SK-N-MC (cell line): Measurements from ENCODE around the gene CCL4.
A peak's percentile ranks its signal among the peaks of the same experiment; 100 is the strongest.

Experiments used
- DNase-seq: peaks from one replicate; pipeline ENCODE4 v3.0.0-alpha.2; 2011; ENCODE audit warnings: low read depth, low spot score
- H3K27ac ChIP-seq: fragments of 200-600 bp; sonication (generic); 2 replicates; pipeline ENCODE4 v1.5.1; 2016; ENCODE audit warnings: mixed run types
- H3K36me3 ChIP-seq: fragments of 200-600 bp; sonication (generic); 2 replicates; pipeline ENCODE4 v1.6.1; 2017; ENCODE audit warnings: antibody characterized with exemption, low read length, mixed read lengths; ENCODE audit not compliant: insufficient read depth
- H3K4me3 ChIP-seq: fragments of 200-600 bp; sonication (generic); 2 replicates; pipeline ENCODE4 v1.5.1; 2016
- H3K9ac ChIP-seq: fragments of 200-600 bp; sonication (generic); 2 replicates; pipeline ENCODE4 v1.8.0; 2017; ENCODE audit warnings: mixed run types, mixed read lengths; ENCODE audit not compliant: insufficient read length
- H3K9me3 ChIP-seq: fragments of 200-600 bp; sonication (generic); 2 replicates; pipeline ENCODE4 v1.6.1; 2017; ENCODE audit warnings: low read depth, mild to moderate bottlenecking, antibody characterized with exemption, low read length, moderate library complexity, mixed read lengths
- EZH2 ChIP-seq: fragments of 200-600 bp; sonication (generic); IDR thresholded peaks from one replicate; pipeline ENCODE4 v1.6.1; 2017; ENCODE audit warnings: antibody characterized with exemption
- FOXP2 ChIP-seq: optimal IDR thresholded peaks from 2 replicates; pipeline ENCODE3; 2011; ENCODE audit warnings: mild to moderate bottlenecking, moderate library complexity; ENCODE audit not compliant: insufficient read depth; ENCODE audit errors: extremely low read length, control extremely low read depth
- POLR2AphosphoS5 ChIP-seq: IDR thresholded peaks from 2 replicates; pipeline ENCODE4 v1.6.1; 2012; ENCODE audit warnings: mild to moderate bottlenecking, low read depth, low read length, borderline replicate concordance

Gene CCL4

DNA sequence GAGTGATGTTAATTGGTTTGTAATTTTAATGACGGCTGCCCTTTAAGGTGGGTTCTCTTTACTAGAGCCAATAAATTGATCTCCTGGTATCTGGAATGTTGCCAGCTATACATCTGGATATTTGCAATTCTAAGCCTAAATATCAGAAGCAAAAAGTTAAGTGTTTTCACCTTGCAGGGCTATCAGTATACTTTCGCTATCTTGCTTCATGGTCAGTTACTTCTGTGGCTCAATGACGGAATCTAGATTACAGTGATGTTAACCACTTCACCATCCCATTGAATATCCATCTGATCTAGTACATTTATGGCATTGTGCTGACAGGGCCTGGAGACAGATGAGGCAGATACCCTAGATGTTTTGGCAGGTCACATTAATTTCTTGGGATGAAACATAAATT, 28.3 kb downstream of the CCL4 start:
- Histone ChIP-seq H3K27ac (no peak overlapping the region), H3K4me3 (no peak overlapping the region), H3K36me3 (no peaks in the 10 kb centered on the region), H3K9ac (no peak overlapping the region), H3K9me3 (no peaks in the 10 kb centered on the region)
- TF ChIP-seq FOXP2 (no peak), EZH2 (no peak), POLR2AphosphoS5 (no peak)
- DNase-seq, result no peak

DNA sequence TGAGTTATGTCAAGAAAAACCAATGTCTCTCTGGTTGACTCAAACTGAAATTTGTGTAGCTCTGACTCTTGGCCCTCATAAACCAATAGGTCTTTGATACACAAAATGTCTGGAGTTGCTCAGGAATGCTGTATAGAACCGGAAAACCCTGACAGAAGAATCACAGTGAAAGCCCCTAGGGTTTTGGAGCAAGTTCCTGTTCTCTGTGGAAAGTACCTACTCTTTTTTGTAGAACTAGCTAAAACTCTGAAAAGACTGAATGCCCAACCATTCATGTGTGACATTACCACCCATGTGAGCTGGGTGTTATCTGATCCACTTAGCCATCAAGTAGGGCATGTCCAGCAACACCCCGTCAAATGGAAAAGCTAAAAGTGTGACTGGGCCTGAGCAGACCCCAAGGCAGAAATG, 28.8 kb downstream of the CCL4 start:
- Histone ChIP-seq H3K9me3 (no peaks in the 10 kb centered on the region), H3K36me3 (no peaks in the 10 kb centered on the region), H3K27ac (no peak overlapping the region), H3K9ac (no peak overlapping the region), H3K4me3 (no peak overlapping the region)
- TF ChIP-seq POLR2AphosphoS5 (no peak), EZH2 (no peak), FOXP2 (no peak)
- no peak for DNase-seq

DNA sequence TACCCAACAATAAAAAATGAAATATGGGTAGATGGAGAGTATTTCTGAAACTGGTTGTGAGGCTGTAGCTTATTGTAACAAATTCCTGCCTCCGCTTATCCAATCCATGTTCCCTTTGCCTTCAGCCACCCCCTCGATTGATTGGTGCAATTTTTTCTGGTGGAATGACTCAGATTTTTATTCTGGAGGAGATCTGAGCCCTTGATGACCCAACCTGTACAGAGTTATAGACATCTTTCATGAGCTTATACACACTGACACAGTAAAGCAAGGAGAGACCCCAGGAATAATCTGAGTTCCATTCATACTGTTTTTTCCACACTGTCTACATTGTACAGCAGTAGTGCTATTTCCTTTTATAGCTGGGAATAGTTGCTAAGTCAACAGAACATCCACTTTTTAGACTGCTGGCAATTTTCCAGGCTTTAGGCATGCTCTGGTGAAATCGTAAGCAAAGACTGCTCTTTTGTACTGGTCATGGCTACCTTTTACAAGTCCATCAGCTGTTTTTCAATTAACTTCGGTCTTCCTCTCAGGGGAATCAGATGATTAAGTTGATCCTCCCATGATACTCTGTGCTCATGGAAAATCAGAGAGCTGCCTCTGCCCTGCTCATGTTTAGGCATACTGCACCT, 30.1 kb downstream of the CCL4 start:
- no peak for TF ChIP-seq FOXP2
- TF ChIP-seq EZH2, result no peak
- TF ChIP-seq POLR2AphosphoS5, result no peak
- H3K27ac ChIP-seq, result no peak overlapping the region
- no peak overlapping the region for H3K9ac ChIP-seq
- no peaks in the 10 kb centered on the region for H3K9me3 ChIP-seq
- peak; percentile 20 for DNase-seq
- no peak overlapping the region for H3K4me3 ChIP-seq
- H3K36me3 ChIP-seq, result no peaks in the 10 kb centered on the region

DNA sequence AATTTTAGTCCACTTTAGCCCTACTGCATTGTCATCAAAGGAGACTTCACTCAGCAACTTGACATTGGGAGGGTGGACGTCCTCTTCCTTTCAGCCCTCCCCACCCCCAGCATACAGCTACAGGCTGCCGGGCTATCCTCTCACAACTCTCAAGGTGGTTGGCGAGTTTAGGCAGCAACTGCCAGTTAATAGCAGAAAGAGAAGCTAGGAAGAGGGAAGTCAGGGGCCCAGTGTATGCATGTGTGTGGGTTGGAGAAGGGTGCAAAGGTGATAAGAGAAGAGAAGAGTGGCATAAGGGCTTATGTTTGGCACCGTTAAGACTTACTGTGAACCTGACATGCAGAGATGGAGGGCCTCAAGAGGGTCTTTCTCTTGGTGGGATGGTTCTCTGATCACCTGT, 31.8 kb downstream of the CCL4 start:
- H3K9ac ChIP-seq, result no peak overlapping the region
- no peaks in the 10 kb centered on the region for H3K9me3 ChIP-seq
- no peak overlapping the region for H3K4me3 ChIP-seq
- no peaks in the 10 kb centered on the region for H3K36me3 ChIP-seq
- no peak for DNase-seq
- H3K27ac ChIP-seq, result no peak overlapping the region
- TF ChIP-seq FOXP2, result no peak
- TF ChIP-seq POLR2AphosphoS5, result no peak
- no peak for TF ChIP-seq EZH2

DNA sequence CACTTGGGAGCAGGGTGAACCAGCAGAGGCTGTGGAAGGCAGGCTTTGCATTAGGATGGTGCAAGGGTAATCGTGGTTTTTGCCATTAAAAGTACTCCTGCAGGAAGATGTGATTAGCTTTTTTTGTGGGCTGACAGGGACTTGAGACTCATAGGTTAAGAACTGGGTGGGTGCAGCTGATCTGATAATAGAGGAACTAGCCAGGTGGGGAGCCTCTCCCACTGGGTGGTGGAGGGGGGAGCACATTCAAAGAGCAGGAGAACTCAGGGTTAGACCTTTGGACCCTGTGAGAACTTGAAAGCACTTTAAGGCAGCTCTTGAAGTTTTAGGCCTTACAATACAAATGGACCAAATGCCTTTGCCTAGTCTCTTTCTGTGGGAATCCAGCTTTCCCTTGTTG, 32.4 kb downstream of the CCL4 start:
- no peak overlapping the region for H3K9ac ChIP-seq
- DNase-seq, result no peak

DNA sequence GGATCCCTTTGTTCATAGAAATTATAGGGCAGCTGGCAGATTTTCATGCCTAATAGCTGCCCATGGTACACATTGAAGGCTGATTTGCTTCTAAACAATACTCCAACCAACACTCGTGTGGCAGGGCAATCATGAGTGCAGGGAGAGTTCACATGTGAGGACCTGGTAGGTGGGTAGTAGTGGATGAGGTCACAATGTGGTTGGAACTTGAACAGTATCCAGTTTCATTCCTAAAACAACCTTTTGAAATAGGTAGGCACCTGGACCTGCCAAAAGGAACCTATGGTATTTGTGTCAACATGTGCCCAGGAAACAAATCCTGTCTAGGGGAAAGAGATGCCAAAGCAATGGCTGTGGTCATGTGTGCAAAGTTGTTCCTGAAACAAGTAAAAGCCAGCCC, 32.8 kb downstream of the CCL4 start:
- no peak for DNase-seq
- Histone ChIP-seq H3K36me3 (no peaks in the 10 kb centered on the region), H3K9ac (no peak overlapping the region), H3K4me3 (no peak overlapping the region), H3K9me3 (no peaks in the 10 kb centered on the region), H3K27ac (no peak overlapping the region)
- TF ChIP-seq FOXP2 (no peak), POLR2AphosphoS5 (no peak), EZH2 (no peak)

More for the DNA sequence above, 32.4 kb downstream of the CCL4 start:
- Histone ChIP-seq H3K4me3 (no peak overlapping the region), H3K27ac (no peak overlapping the region), H3K36me3 (no peaks in the 10 kb centered on the region), H3K9me3 (no peaks in the 10 kb centered on the region)
- TF ChIP-seq FOXP2 (no peak), POLR2AphosphoS5 (no peak), EZH2 (no peak)

DNA sequence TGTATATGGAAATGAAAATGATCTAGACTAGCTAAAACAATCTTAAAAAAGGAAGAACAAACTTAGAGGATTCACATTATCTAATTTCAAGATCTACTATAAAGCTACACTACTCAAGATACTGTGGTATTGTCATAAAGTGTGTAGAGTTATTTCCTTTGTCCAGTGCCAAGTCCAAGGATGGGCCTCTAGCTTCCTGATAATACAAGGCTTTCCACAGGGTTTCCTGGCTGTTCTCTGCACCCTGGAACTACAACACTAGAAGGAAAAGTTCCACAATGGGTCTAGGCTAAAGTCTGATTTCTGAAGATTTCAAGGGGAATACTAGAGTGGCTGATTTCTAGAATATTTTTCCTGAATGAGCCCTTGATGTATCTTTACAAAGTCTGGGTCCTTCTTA, 38.6 kb downstream of the CCL4 start:
- no peak for TF ChIP-seq POLR2AphosphoS5
- TF ChIP-seq FOXP2, result no peak
- no peak for TF ChIP-seq EZH2
- H3K9ac ChIP-seq, result no peak overlapping the region
- H3K9me3 ChIP-seq, result no peaks in the 10 kb centered on the region
- H3K36me3 ChIP-seq, result no peaks in the 10 kb centered on the region
- no peak overlapping the region for H3K4me3 ChIP-seq
- DNase-seq, result no peak
- H3K27ac ChIP-seq, result no peak overlapping the region

DNA sequence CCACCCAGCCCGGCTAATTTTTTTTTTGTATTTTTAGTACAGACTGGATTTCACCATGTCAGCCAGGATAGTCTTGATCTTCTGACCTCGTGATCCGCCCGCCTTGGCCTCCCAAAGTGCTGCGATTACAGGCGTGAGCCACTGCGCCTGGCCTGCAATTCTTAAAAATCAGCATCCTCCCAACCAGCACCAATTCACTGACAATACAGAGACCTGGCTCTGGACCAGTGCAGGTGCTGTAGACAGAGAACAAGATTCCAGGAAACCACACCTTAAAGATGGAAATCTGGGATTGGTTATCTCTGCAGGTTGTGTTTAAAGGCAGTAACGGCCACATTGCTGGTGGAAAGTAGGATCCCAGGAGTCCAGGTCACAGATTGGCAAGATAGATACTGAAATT, 39.2 kb downstream of the CCL4 start:
- Histone ChIP-seq H3K4me3 (no peak overlapping the region), H3K9ac (no peak overlapping the region), H3K36me3 (no peaks in the 10 kb centered on the region), H3K27ac (no peak overlapping the region), H3K9me3 (no peaks in the 10 kb centered on the region)
- TF ChIP-seq EZH2 (no peak), FOXP2 (no peak), POLR2AphosphoS5 (no peak)
- DNase-seq, result no peak

DNA sequence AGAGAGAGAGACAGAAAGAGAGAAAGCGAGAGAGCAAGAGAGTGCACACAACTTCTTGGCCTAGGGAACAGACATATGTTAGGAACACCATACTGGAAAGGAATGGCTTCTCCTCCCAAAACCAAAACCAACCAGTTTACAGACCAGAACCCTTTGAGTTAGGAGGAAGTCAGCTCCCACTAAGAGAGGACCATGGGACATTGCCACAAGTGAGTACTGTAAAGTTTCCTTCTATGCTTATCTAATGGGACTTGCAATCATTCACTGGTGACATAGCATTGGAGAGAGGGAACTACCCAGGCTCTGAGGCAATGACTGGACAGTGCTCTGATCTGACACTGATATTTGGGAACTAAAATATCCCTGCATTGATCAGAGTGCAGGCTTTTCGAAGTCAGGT, 40.4 kb downstream of the CCL4 start:
- no peaks in the 10 kb centered on the region for H3K9me3 ChIP-seq
- H3K36me3 ChIP-seq, result no peaks in the 10 kb centered on the region
- TF ChIP-seq POLR2AphosphoS5, result no peak
- no peak for TF ChIP-seq EZH2
- no peak for TF ChIP-seq FOXP2
- H3K9ac ChIP-seq, result no peak overlapping the region
- DNase-seq, result no peak
- H3K27ac ChIP-seq, result no peak overlapping the region
- no peak overlapping the region for H3K4me3 ChIP-seq
